22Rv1 (cell line): Measurements from ENCODE around the gene ANO7.

Source experiments
- ZFX ChIP-seq: fragments of 450-650 bp; IDR thresholded peaks from 2 replicates; pipeline ENCODE4 v1.6.1; 2017; ENCODE audit warnings: antibody characterized with exemption, borderline replicate concordance
- TF ChIP-seq, protein P1 (sequence below): fragments of 450-650 bp; IDR thresholded peaks from 2 replicates; pipeline ENCODE4 v1.5.1; 2017; ENCODE audit warnings: mild to moderate bottlenecking

GRCh38 chr2:241197947-241198346, 9.5 kb downstream of the ANO7 start:
- TF ChIP-seq, protein P1, sequence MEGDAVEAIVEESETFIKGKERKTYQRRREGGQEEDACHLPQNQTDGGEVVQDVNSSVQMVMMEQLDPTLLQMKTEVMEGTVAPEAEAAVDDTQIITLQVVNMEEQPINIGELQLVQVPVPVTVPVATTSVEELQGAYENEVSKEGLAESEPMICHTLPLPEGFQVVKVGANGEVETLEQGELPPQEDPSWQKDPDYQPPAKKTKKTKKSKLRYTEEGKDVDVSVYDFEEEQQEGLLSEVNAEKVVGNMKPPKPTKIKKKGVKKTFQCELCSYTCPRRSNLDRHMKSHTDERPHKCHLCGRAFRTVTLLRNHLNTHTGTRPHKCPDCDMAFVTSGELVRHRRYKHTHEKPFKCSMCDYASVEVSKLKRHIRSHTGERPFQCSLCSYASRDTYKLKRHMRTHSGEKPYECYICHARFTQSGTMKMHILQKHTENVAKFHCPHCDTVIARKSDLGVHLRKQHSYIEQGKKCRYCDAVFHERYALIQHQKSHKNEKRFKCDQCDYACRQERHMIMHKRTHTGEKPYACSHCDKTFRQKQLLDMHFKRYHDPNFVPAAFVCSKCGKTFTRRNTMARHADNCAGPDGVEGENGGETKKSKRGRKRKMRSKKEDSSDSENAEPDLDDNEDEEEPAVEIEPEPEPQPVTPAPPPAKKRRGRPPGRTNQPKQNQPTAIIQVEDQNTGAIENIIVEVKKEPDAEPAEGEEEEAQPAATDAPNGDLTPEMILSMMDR: no peak
- TF ChIP-seq ZFX: no peak
